GM12878 (cell line): ENCODE data around the gene POMT2. TPM values are rescaled to one million over a fixed set of nuclear protein-coding genes. Genes with fewer than 3 reads are reported as not detected.

ENCODE experiments used
- CHD1 ChIP-seq: IDR thresholded peaks from 2 replicates; pipeline ENCODE4 v1.6.1; 2012; ENCODE audit warnings: low read depth, low read length, improper control_type of control experiment
- GABPA ChIP-seq: IDR thresholded peaks from 2 replicates; pipeline ENCODE4 v1.6.1; 2014; ENCODE audit warnings: antibody characterized with exemption, low read depth, mild to moderate bottlenecking, inconsistent platforms
- KDM1A ChIP-seq: fragments of 200-600 bp; sonication (generic); IDR thresholded peaks from 2 replicates; pipeline ENCODE4 v1.6.1; 2016; ENCODE audit warnings: borderline replicate concordance
- NR2C2 ChIP-seq: IDR thresholded peaks from 2 replicates; pipeline ENCODE4 v1.6.1; 2011; ENCODE audit warnings: borderline replicate concordance, low read depth; ENCODE audit not compliant: control insufficient read depth, insufficient read length
- NRF1 ChIP-seq: conservative IDR thresholded peaks from 2 replicates; pipeline ENCODE4 v1.6.1; 2011; ENCODE audit warnings: mild to moderate bottlenecking, low read depth, low read length, improper control_type of control experiment
- POLR2AphosphoS2 ChIP-seq: IDR thresholded peaks from 2 replicates; pipeline ENCODE4 v1.6.1; 2011; ENCODE audit warnings: low read depth, mild to moderate bottlenecking, low read length, improper control_type of control experiment, moderate library complexity
- RBBP5 ChIP-seq: fragments of 200-600 bp; sonication (generic); conservative IDR thresholded peaks from 2 replicates; pipeline ENCODE4 v1.6.1; 2016
- SP1 ChIP-seq: IDR thresholded peaks from one replicate; pipeline ENCODE4 v1.6.1; 2011; ENCODE audit warnings: low read depth, low read length
- polyA plus RNA-seq, 11 experiments: library from polyadenylated mRNA; depleted of rRNA in 4 of 11; unstranded in 6 of 11; stranded (reverse) in 5 of 11; fragments of >200 nt; fragmentation: Nextera tagmentation in 4 of 11; fragmentation: Illumina TruSeq in 1 of 11; extraction: Ambion mirVana in 4 of 11; extraction: Trizol in 1 of 11; gene quantifications; 1 replicate in 1 of 11; 2 replicates in 10 of 11; pipeline versions ENCODE4 v1.2.1 to v1.2.3, GENCODE V29; 2011 to 2016; ENCODE audit warnings: inconsistent platforms in 2 of 11, missing spikeins in 2 of 11, low read depth in 1 of 11
- total RNA-seq, 4 experiments: library from RNA; depleted of rRNA in 3 of 4; stranded (reverse); fragments of >200 nt in 3 of 4; fragmentation: Illumina TruSeq in 1 of 4; extraction: Trizol in 1 of 4; gene quantifications; 2 replicates each; pipeline versions ENCODE4 v1.2.1 to v1.2.3, GENCODE V29; 2013 to 2021
- TF ChIP-seq, protein P1 (sequence below): fragments of 450-650 bp; IDR thresholded peaks from 2 replicates; pipeline ENCODE4 v1.6.1; 2017; ENCODE audit warnings: antibody characterized with exemption, mild to moderate bottlenecking, moderate library complexity
- TF ChIP-seq, protein P2 (sequence below): fragments of 450-650 bp; IDR thresholded peaks from 2 replicates; pipeline ENCODE4 v1.6.1; 2018; ENCODE audit warnings: borderline replicate concordance, mild to moderate bottlenecking; ENCODE audit not compliant: partially characterized antibody

The POMT2 gene
- total and polyA plus RNA-seq, 10 of the 15 experiments (the other 5 are each of a cell fraction or from before 2014, with no cell fraction given): 0.23 to 13.9 (median 6.5) TPM

DNA sequence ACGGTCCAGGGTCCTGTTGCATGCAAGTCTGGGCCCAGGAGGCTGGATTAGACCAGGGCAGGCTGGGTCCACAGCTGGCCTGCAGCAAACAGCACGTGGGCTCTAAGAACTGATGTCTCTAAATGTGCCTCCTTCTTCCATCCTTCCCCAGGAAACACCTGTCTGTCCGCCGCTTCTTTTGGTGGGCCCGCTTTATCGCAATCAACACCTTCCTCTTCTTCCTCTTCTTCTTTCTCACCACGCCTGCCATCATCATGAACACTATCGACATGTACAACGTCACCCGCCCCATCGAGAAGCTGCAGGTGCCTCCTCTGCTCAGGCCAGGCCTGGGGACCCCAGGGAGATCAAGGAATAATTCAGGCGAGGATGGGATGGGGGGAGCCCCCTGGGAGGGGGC is 77.9 kb downstream of the POMT2 start (continued):
- TF ChIP-seq, protein P1, sequence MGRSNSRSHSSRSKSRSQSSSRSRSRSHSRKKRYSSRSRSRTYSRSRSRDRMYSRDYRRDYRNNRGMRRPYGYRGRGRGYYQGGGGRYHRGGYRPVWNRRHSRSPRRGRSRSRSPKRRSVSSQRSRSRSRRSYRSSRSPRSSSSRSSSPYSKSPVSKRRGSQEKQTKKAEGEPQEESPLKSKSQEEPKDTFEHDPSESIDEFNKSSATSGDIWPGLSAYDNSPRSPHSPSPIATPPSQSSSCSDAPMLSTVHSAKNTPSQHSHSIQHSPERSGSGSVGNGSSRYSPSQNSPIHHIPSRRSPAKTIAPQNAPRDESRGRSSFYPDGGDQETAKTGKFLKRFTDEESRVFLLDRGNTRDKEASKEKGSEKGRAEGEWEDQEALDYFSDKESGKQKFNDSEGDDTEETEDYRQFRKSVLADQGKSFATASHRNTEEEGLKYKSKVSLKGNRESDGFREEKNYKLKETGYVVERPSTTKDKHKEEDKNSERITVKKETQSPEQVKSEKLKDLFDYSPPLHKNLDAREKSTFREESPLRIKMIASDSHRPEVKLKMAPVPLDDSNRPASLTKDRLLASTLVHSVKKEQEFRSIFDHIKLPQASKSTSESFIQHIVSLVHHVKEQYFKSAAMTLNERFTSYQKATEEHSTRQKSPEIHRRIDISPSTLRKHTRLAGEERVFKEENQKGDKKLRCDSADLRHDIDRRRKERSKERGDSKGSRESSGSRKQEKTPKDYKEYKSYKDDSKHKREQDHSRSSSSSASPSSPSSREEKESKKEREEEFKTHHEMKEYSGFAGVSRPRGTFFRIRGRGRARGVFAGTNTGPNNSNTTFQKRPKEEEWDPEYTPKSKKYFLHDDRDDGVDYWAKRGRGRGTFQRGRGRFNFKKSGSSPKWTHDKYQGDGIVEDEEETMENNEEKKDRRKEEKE: no peak
- TF ChIP-seq KDM1A: no peak
- TF ChIP-seq NRF1: no peak
- no peak for TF ChIP-seq GABPA
- TF ChIP-seq NR2C2: no peak
- TF ChIP-seq POLR2AphosphoS2: no peak
- no peak for TF ChIP-seq CHD1
- TF ChIP-seq SP1: no peak
- TF ChIP-seq, protein P2, sequence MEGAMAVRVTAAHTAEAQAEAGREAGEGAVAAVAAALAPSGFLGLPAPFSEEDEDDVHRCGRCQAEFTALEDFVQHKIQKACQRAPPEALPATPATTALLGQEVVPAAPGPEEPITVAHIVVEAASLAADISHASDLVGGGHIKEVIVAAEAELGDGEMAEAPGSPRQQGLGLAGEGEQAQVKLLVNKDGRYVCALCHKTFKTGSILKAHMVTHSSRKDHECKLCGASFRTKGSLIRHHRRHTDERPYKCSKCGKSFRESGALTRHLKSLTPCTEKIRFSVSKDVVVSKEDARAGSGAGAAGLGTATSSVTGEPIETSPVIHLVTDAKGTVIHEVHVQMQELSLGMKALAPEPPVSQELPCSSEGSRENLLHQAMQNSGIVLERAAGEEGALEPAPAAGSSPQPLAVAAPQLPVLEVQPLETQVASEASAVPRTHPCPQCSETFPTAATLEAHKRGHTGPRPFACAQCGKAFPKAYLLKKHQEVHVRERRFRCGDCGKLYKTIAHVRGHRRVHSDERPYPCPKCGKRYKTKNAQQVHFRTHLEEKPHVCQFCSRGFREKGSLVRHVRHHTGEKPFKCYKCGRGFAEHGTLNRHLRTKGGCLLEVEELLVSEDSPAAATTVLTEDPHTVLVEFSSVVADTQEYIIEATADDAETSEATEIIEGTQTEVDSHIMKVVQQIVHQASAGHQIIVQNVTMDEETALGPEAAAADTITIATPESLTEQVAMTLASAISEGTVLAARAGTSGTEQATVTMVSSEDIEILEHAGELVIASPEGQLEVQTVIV: no peak
- no peak for TF ChIP-seq RBBP5
